GM19240 (cell line): ENCODE data around the gene TRIM29.
"Not testable (repeated sequence)": the region's sequence is repeated elsewhere in the genome, so short reads cannot be mapped to it uniquely, and the experiment has no call there.

Experiments
- DNase-seq: peaks from one replicate; pipeline ENCODE4 v3.0.0; 2011; ENCODE audit warnings: low spot score; ENCODE audit not compliant: insufficient read length

TRIM29 gene

DNA sequence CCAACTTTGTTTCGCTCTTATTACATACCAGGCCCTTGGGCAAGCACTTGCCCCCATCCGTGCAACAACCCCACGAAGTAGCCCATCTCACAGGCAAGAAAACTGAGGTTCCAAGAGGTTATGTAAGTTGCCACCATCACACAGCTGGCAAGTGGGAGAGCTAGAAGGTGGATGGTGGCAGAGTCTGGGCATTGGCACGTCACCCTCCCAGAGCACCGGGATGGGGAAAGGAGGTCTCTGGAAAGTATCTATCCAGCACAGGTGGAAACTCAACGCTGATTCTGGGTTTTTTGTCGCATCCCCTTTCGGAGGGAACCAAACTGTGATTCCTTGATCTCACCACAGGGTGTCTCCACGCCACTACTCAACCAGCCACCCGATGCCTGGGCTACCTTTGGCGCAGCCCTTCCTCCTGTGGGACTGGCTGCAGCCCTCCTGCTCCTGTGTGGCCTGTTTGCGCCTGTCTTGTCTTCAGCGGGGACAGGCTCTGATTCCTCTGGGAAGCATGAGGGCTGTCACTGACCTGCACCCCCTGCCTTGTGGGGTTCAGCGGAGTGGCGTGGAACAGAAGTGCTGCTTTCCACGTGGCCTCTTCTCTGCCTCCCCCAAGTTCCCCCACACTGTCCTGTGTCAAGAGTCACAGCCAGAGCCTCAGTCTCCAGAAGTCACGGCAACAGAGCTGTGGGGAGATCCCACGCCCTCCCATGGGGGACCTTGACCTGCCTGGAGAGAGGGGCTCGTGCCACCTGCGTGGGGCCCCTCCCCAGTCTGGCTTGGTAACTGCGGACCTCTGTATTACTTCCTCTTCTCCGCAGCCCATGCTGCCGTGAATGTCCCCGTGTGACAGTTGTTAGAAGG, 34.4 kb upstream of the TRIM29 start:
- DNase-seq: peak; percentile 81

DNA sequence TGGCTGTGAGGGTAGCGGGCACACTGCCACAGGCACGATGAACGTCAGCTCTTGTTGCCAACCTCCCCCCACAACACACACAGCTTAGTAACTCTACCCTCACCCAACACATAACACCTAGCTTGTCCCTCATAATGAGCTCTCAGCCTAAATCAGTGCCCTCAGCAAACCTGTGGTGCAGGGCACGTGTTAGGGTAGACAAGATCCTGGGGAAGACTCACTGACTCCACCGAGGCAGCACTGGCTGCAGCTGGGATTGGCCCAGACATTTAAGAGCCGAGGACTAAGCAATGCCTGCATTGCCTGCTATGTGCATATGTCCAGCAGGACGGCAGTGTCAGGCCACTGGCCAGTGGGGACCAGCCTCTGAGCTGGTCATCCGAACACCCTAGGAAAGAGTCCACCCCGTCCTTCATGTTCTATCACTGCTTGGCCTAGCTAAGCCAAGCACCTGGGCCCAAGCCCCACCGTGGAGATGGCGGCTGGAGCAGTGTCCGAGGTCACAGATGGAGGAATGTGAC, 32.9 kb upstream of the TRIM29 start:
- DNase-seq: no peak

DNA sequence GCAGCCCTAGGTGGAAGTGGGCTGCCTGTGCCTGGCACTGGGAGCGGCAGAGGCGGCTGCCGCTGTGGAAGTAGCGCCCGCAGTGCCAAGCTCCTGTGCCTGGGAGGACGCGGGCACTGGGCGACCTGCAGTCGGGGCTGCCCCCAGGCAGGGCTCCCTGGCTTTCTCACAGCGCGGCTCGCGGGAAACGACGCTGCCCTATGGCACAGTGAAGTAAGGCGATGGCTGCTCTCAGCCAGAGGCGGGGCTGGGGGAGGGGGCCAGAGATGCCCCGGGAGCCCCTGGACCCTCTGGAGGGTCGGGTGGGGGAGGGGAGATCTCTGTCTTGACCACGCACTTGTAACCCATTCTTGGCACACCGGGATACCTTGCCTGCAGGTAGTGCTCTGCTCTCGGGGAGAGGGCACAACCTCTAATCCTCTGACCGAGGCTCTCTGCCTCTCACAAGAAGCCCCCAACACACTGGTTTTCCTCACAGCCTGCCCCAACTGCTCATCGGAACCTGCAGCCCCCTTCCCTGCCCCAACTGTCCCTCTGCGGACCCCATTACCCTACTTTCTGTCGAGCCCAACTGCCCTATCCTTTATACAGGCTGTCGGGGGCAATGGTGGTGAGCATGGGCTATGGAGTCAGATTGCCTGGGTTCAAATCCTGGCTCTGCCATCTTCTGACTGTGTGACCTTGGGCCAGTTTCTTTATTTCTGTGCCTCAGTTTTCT, 32.2 kb upstream of the TRIM29 start:
- DNase-seq: no peak

DNA sequence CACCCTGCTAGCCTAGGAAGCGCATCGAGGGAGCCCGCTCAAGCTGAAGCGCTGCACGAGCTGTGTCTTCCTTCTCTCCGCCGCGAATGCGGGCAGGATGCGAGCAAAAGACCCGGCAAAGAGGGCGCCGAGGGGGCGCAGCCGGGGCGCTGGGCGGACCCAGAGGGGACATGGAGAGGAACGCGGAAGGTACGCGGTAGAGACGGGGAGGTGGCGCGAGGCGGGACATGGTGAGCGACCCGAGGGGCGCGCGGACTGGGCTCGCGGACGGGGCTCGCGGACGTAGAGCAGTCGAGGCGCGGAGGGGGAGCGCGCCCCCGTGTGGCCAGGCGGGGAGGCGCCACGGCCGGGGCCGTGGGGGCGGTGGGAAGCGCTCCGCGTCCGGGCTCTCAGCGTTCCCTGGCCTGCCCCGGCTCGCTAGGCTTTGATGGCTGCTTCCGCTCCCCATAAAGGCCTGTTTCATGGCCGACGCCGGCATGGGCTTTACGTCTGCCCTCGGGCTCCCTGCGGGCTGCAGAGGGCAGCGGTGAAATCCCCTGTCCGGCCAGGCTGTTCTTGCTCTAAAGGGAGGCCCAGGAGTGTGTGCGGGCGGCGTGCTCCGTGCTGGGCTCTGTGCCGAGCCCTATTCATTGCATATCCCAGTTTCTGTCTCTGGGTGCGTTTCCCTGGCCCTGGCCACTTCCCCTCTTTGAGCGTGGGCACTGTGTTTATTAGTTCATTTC, 31.2 kb upstream of the TRIM29 start:
- no peak for DNase-seq

DNA sequence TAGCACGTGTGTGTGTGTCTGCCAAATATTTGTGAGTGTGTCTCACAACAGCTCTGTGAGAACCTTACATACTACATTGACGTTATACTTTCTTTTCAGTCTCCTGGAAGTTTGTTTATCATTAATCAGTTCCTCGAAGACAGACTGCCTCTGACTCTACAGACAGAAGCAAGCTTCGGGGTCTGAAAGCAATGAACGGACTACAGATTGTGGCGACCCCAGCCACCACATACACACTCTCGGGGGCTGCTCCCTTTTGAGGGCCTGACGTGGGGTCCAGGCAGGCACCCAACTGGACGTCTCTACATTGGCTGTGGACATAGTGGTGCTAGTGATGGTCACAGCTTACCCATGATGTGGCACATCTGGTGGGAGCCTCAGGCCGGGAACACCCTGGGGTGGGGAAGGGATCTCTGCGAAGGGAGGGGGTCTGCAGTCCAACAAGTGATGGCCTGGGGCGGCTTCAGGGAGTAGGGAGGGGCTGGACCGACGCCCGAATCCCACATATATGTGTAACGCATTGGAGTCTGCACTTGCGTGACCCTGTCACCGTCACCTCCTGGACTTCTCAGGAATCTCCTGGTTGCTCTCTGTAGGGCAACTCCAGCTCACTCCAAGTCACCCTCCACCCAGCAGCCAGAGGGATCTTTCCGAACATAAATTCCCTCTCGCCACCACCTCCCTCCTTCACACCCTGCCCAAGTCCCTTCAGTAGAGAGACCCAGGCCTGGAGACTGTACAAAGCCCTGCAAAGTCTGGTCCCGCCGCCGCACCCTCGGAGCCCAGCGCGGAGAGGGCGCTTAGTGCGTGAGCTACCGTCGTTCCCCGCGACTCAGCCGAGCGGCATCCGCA, 30.4 kb upstream of the TRIM29 start:
- no peak for DNase-seq

DNA sequence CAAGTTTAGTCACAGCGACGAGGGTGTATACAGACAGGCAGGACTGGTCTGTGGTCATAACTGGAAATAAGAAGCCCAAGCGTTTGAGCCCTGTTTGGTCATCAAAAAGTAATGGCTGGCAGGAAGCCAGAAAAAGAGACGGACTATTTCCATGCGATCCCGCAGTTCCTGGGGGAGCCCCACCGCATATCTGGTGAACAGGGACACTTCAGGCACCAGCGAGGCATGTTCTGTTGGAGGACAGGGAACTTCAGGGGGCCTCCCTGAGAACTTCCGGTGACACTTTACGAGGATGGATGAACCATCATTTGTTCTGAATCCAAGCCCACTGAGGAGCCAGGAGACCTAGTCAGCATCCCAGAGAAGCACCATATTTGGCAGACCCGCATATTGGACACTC, 29.7 kb upstream of the TRIM29 start:
- DNase-seq: no peak

DNA sequence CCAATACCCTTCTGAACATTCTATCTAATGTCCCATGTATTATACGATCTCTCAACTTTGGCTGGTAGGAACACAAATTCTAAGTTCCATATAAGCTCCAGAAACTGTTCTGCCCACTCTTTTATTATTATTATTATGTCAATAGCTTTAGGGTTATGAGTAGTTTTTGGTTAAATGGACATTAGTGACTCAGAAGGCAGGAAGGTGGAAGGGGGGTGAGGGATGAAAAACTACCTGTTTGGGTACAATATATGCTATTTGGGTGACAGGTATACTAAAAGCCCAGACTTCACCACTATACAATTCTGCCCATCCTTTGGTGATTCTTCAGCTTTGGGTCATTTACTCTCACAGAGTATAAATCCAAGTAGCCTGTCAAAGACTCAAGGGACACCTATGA, 22.5 kb upstream of the TRIM29 start:
- DNase-seq: no peak

DNA sequence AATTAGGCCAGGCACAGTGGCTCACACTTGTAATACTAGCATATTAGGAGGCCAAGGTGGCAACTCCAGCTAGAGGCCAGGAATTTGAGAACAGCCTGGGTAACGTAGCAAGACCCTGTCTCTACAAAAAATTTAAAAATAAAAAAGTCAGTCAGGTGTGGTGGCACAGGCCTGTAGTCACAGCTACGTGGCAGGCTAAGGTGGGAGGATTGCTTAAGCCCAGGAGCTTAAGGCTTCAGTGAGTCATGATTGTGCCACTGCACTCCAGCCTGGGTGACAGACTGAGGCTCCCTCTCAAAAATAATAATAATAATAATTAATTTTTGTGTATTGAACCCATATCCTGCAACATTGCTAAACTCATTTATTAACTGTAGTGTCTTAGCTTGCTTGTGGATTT, 15.3 kb upstream of the TRIM29 start:
- DNase-seq: no peak

DNA sequence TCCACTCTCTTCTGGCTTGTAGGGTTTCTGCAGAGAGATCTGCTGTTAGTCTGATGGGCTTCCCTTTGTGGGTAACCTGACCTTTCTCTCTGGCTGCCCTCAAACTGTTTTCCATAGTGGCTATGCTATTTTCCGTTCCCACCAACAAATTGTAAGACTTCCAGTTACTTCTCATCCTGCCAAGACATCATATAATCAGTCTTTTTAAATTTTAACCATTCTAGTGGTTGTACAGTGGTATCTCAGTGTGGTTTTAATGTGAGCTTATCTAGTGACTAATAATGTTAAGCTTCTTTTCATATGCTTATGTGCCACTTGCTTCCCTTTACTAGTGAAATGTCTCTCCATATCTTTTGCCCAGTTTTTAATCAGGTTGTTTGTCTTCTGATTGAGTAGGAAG, 13.6 kb upstream of the TRIM29 start:
- DNase-seq: no peak

DNA sequence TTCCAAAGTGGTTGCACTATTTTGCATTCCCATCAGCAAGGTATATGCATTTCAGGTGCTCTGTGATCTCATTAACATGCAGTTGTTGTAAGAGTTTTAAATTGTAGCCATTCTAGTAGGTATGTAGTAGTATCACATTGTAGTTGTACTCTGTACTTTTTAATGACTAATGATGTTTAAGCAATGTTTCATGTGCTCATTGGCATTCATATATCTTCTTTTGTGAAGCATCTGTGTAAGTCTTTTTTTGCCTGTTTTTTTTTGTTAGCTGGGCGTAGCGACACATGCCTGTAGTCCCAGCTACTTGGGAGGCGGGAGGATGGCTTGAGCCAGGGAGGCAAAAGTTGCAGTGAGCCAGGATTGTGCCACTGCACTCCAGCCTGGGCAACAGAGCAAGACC, 11.3 kb upstream of the TRIM29 start:
- no peak for DNase-seq

DNA sequence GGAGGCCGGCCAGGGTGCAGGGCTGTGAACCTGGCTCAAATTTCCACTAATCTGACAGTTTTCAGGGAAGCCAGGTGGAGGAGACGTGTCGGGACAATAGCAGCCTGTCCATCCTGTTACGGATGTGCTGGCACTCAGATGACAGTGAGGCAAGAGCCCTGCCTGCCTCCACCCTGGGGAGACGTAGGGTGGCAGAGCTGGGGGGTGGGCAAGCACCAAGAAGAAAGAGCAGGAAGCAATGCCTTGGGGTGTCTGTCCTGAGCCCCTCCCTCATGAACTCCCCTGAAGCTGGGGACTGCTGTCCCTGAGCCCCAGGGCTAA, 10.0 kb upstream of the TRIM29 start:
- DNase-seq: no peak

DNA sequence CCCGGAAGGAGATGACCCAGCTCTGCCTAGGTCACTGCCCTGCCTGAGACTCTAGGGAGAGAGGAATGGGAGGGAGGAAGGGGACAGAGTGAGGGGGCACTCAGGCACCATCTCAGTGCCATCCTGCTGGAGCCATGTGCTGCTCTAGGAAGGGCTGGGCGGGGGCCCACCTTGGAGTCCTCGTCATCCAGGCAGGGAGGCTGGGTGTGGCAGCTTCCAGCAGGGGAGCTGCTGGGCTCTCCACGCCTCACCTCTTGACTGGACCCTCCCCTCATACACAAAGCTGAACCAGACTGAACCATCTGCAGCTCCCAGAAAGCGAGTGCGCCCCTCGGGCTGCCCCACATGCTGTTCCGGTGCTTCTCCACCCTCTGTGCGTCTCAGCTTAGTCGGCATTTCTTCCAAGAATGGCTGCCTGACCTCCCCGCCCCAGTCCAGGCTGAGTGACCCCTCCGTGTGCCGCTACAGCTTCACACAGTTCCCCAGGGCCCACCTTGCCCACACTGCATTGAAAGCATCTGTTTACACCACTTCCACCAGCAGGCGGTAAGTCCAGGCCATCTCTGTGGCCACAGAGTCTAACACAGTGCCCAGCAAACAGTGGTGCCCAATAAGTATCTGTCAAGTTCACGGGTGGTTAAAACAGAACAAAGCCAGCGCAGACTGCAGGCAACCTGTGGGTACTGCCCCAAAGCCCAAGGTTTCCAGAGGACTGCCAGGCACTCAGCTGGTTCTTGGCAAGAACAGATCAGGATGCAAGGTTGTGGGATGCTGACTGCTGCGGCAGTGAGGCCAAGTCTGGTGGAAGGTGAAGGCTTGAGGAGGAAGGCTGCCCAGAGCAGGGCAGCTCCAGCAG, 9.4 kb upstream of the TRIM29 start:
- no peak for DNase-seq

DNA sequence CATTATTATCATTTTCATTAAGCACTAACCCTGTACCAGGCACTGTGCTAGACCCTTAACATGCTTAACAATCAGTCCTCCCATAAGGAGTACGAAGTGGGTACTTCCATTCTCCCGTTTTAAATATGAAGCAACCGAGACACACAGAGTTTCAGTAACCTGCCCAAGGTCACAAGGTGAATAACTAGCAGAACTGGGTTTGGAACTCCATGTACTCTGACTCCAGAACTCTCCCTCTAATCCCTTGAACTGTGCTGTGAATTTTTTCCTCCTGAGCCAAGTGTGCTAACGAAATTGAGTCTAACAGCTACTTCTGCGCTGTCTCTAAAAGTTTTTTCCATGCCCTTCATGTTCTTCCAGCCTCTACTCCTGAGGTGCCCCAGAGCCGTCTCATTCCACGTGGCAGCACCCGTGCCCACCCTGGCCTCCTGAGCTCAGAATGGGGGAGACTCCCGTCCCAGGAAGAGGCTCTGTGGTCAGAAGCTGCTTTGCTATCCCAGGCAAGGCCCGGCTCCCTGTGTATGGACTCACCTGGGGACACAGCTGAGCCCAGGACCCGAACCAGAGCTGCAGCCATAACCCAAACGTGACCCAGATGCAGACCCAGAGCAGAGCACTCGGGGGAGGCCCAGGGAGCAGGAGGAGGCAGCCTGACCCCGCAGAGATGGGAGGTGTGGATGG, 8.6 kb upstream of the TRIM29 start:
- DNase-seq: no peak

DNA sequence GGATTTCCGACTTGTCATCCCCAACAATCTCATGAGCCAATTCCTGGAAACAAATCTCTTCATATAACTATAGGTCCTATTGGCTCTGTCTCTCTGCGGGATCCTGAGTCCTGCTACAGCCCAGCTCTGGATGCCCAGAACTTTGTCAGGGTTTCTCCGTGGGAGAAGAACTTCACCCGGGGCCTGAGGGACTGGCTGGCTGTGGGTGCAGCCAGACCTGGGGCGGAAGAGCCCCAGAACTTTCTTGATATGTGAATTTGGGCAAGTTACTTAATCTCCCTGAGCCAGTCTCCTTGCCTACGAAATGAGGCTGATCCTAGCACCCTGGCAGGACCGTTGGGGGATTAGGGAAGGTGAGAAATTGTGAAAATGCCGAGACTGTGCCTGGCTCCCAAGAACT, 6.6 kb upstream of the TRIM29 start:
- DNase-seq: no peak

DNA sequence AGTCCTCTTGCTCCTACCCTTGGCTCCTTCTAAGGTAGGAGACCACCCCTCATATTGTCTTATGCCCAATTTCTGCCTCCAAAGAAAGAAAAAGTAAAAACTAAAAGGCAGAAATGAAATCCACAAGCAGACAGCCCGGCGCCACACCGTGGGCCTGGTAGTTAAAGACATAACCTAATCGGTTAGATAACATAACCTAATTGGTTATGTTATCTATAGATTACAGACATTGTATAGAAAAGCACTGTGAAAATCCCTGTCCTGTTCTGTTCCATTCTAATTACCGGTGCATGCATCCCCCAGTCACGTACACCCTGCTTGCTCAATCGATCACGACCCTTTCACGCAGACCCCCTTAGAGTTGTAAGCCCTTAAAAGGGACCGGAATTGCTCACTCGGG, 5.6 kb upstream of the TRIM29 start:
- not testable (repeated sequence) for DNase-seq

DNA sequence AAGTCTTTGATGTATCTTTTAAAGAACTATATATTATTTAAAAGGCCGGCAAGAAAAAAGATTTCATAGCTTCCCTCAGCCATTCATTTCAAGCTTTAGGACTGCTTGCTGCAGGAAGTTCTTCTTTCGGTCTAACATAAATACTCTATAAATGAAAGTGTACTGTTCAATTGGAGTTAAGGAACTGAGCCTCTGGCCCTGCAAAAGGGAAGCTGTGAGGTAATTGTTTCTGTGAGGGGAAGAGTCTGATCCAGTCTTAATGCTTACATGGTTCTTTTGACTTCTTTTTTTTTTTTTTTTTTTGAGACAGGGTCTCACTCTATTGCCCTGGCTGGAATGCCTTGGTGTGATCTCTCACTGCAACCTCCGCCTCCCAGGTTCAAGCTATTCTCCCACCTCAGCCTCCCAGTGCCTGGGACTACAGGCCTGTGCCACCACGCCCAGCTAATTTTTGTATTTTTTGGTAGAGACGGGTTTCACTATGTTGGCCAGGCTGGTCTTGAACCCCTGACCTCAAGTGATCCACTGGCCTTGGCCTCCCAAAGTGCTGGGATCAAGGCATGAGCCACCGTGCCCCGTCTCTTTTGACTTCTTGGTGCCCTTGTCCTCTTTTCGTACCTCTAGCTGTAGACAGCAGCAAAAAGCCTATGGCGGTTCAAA, 4.7 kb upstream of the TRIM29 start:
- DNase-seq: no peak

DNA sequence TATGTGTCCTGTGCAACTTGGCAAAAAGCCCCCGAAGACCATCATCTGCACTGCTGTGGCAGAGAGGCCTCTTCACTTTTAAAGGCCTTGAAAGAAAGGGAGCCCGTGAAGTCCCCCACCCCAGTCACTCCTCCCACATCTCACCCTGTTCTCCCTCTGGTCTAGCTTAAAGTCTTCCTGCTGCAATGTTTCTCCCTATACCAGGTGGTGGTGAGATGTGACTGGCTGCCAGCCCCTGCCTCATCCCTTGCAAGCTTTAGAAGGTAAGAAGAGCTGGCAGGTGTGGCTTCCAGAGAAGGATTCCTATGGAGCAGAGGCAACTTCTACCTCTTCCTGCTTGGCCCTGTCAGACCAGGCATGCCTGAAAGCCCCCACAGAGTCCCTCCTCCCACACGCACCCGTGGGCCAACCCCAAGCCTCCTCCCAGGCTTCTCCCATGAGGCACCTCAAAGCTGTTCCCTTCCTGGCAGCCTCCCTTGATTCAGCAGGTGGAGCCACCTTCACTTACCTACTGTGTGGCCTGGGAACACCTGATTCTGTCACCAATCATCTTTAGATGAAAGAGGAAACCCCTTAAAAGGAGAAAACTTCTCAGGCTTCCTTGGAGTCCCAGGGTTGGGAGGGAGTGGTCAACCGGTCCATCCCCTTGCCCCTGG, 4.0 kb upstream of the TRIM29 start:
- no peak for DNase-seq

DNA sequence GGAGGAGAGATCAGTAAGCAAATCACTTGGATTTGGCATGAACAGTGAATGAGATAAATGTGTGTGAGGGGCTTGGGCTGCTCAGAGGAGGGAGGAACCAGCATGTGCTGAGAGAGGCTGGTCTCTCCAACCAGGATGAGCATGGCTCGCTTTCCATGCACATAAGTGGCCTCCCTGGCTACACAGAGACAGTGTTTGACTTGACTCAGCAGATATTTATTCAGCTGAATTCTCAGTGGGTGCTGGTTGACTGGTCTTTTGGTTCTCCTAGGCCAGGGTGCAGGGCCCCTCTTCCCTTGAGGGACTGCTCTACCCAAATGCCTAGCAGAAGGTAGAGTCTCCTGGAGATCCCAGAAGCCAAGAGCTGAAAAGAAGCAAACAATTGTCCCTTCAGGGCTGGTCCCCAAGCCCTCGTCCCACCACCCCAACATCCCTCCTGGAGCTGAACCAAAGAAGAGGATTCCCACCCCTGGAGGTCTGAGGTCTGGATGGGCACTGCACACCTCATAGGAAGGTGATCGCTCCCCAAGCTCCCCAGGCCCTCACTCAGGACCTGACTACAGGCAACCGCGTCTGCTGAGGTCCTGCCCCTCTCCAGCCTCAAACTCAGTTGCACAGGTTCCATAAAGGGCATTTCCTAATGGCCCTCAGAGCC, 3.3 kb upstream of the TRIM29 start:
- DNase-seq: no peak
